Skeletal muscle tissue (tissue), 4 donors: ENCODE measurements around the gene CNTFR. TPM values are rescaled to one million over a fixed set of nuclear protein-coding genes. Genes with fewer than 3 reads are reported as not detected.

Experiments used
- H3K27ac ChIP-seq: one replicate; pipeline ENCODE4 v1.7.0; 2013; ENCODE audit warnings: mild to moderate bottlenecking, low read depth, low read length, inconsistent platforms
- H3K27me3 ChIP-seq, 3 donors: one replicate each; pipeline ENCODE4 v1.7.0; 2013; ENCODE audit warnings: low read length in 3 of 3; ENCODE audit not compliant: control insufficient read depth in 3 of 3, insufficient read depth in 3 of 3
- H3K36me3 ChIP-seq, 3 donors: one replicate each; pipeline ENCODE4 v1.7.0; 2013; ENCODE audit warnings: low read length in 3 of 3; ENCODE audit not compliant: control insufficient read depth in 3 of 3, insufficient read depth in 3 of 3
- H3K4me1 ChIP-seq, 3 donors: one replicate each; pipeline ENCODE4 v1.7.0; 2013; ENCODE audit warnings: low read length in 3 of 3, mild to moderate bottlenecking in 3 of 3; ENCODE audit not compliant: control insufficient read depth in 3 of 3, insufficient read depth in 3 of 3
- H3K4me3 ChIP-seq, 3 donors: one replicate each; pipeline ENCODE4 v1.7.0; 2013; ENCODE audit warnings: low read length in 3 of 3
- H3K9ac ChIP-seq, 3 donors: one replicate each; pipeline ENCODE4 v1.7.0; 2013; ENCODE audit warnings: low read length in 3 of 3, mild to moderate bottlenecking in 3 of 3, moderate library complexity in 2 of 3, low read depth in 1 of 3
- H3K9me3 ChIP-seq, 3 donors: one replicate each; pipeline ENCODE4 v1.7.0; 2013; ENCODE audit warnings: low read length in 3 of 3; ENCODE audit not compliant: control insufficient read depth in 3 of 3
- total RNA-seq: library from RNA; depleted of rRNA; stranded (reverse); fragments of >200 nt; gene quantifications from one replicate; pipeline ENCODE4 v1.2.3, GENCODE V29; 2014
- donor health status: Osteomylitis.

CNTFR gene
- total RNA-seq, 1 donor from 2014 or later, result 3.1 TPM

DNA sequence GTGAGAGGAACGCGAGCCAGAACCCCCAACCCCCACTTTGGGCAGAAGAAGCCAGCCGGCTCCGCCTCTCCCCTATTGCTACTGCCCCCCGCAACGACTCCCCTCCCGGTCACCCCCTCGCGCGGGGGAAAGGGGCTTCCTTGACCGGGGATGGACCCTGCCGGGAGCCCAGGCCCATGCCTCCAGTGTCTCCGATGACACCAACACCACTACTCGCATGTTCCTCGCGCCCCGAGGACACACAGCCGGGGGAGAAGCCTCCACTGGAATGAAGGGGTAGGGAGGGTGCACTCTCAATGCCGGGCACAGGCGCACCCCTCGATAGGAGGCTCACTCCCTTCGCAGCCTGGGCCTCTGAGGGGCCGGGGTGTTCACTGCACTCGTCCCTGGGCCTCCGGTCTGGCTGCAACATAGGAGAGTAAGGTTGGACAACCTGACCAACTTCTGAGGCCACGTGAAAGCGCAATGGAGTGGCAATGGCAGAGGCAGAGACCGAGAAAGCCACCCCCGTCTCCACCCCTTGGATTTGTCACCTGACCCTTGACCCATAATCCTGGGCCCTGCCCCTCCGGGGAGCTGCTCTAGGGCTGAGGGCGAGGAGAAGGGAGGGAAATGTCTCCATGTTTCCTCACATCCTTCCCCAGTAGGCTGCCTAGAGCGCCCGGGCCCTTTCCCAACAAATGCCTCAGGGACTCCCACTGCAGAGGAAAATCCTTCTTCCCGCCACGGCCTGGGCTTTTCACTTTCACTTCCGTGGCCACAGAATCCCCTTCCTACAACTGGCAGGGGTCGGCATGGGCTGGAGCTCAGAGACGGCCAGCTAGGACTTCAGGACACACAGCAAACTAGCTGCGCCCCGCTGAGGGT is 1.1 kb upstream of the CNTFR start:
- H3K4me3 ChIP-seq, result peak overlapping the region; percentile 45 to 78 (median 72)
- H3K4me1 ChIP-seq, result peaks cover 59 to 82% (median 77%) of the 10 kb centered on the region in 3 donors
- H3K9me3 ChIP-seq, result no peaks in the 10 kb centered on the region
- H3K9ac ChIP-seq, result peak overlapping the region in 2 of 3 donors; percentile 62 to 85
- H3K36me3 ChIP-seq, result no peaks in the 10 kb centered on the region
- peak overlapping the region; percentile 57 for H3K27ac ChIP-seq
- H3K27me3 ChIP-seq, result peaks cover 5 to 21% (median 7%) of the 10 kb centered on the region in 3 donors

GRCh38 chr9:34588671-34589635 is 571 bp downstream of the CNTFR start:
- H3K27ac ChIP-seq, result peak overlapping the region; percentile 22
- peak overlapping the region; percentile 72 to 79 (median 75) for H3K4me3 ChIP-seq
- H3K4me1 ChIP-seq, result peaks cover 60 to 86% (median 81%) of the 10 kb centered on the region in 3 donors
- H3K36me3 ChIP-seq, result no peaks in the 10 kb centered on the region
- peak overlapping the region; percentile 50 to 85 (median 59) for H3K9ac ChIP-seq
- no peaks in the 10 kb centered on the region for H3K9me3 ChIP-seq
- peaks cover 5 to 30% (median 7%) of the 10 kb centered on the region in 3 donors for H3K27me3 ChIP-seq

GRCh38 chr9:34587271-34587670 is 2.3 kb downstream of the CNTFR start:
- no peaks in the 10 kb centered on the region for H3K36me3 ChIP-seq
- no peaks in the 10 kb centered on the region for H3K9me3 ChIP-seq
- peaks cover 5 to 28% (median 7%) of the 10 kb centered on the region in 3 donors for H3K27me3 ChIP-seq
- H3K4me1 ChIP-seq, result peaks cover 49 to 78% (median 75%) of the 10 kb centered on the region in 3 donors
- H3K27ac ChIP-seq, result no peak overlapping the region
- no peak overlapping the region for H3K4me3 ChIP-seq
- peak overlapping the region in 1 of 3 donors; percentile 45 for H3K9ac ChIP-seq

GRCh38 chr9:34585946-34586669 is 3.4 kb downstream of the CNTFR start:
- Histone ChIP-seq H3K36me3 (peaks cover 0 to 4% (median 0%) of the 10 kb centered on the region in 3 donors), H3K4me3 (no peak overlapping the region), H3K4me1 (peaks cover 41 to 66% (median 65%) of the 10 kb centered on the region in 3 donors), H3K27ac (no peak overlapping the region), H3K9me3 (no peaks in the 10 kb centered on the region), H3K27me3 (peaks cover 7 to 28% (median 9%) of the 10 kb centered on the region in 3 donors), H3K9ac (no peak overlapping the region)

GRCh38 chr9:34584970-34585369 is 4.6 kb downstream of the CNTFR start:
- Histone ChIP-seq H3K4me1 (peaks cover 34 to 55% (median 55%) of the 10 kb centered on the region in 3 donors), H3K27me3 (peaks cover 7 to 29% (median 13%) of the 10 kb centered on the region in 3 donors), H3K4me3 (no peak overlapping the region)

DNA sequence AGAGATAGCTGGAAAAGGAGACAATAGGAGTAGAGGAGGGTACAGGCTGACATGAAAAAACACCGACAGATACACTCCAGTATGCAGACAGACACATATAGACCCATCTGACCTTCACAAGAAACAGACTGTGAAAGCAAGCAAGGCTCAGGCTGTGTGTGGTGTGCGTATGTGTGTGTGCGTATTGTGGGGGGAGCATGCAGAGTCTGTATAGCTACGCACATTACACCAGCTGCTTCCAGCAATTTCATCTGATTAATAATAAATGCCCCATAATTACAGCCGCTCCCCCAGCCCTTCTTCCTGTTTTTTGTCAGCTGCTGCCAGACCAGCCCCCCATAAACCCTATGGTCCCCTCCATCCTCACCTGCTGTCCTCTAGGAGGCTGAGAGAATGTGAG is 6.7 kb downstream of the CNTFR start:
- Histone ChIP-seq H3K4me1 (peaks cover 27 to 48% (median 42%) of the 10 kb centered on the region in 3 donors), H3K4me3 (no peak overlapping the region), H3K36me3 (peaks cover 0 to 4% (median 0%) of the 10 kb centered on the region in 3 donors), H3K27me3 (peaks cover 7 to 33% (median 10%) of the 10 kb centered on the region in 3 donors), H3K9me3 (no peaks in the 10 kb centered on the region), H3K9ac (no peak overlapping the region), H3K27ac (no peak overlapping the region)

More at GRCh38 chr9:34584970-34585369, 4.6 kb downstream of the CNTFR start:
- no peak overlapping the region for H3K27ac ChIP-seq
- H3K9ac ChIP-seq, result no peak overlapping the region
- H3K36me3 ChIP-seq, result peaks cover 0 to 4% (median 0%) of the 10 kb centered on the region in 3 donors
- no peaks in the 10 kb centered on the region for H3K9me3 ChIP-seq

GRCh38 chr9:34581318-34581717 is 8.2 kb downstream of the CNTFR start:
- no peak overlapping the region for H3K9ac ChIP-seq
- peaks cover 22 to 37% (median 30%) of the 10 kb centered on the region in 3 donors for H3K4me1 ChIP-seq
- H3K27me3 ChIP-seq, result peaks cover 5 to 36% (median 10%) of the 10 kb centered on the region in 3 donors
- no peak overlapping the region for H3K27ac ChIP-seq
- no peak overlapping the region for H3K4me3 ChIP-seq
- peaks cover 0 to 4% (median under 1%) of the 10 kb centered on the region in 3 donors for H3K36me3 ChIP-seq
- H3K9me3 ChIP-seq, result no peaks in the 10 kb centered on the region

DNA sequence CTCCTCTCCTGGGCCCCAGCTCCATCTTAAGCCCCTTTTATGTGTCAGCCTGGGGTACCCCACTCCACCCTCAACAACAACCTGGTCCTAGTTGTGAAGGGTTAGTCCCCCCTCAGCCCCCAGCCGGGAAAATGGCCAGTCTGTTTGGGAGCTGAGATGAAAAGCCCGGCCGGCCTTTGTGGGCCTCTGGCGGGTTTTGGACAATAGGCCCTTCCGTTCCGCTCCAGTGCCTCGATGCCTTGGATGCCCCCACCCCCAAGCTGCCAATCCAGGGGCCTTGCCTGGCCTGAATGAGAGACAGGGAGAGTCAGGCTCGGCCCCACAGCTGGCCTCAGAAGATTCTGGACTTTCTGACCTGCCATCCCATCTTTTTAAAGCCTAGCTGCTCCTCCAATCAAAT is 9.2 kb downstream of the CNTFR start:
- no peak overlapping the region for H3K9ac ChIP-seq
- H3K4me3 ChIP-seq, result no peak overlapping the region
- peaks cover 0 to 31% (median 10%) of the 10 kb centered on the region in 3 donors for H3K27me3 ChIP-seq
- H3K9me3 ChIP-seq, result no peaks in the 10 kb centered on the region
- no peak overlapping the region for H3K27ac ChIP-seq
- H3K36me3 ChIP-seq, result peaks cover 0 to 4% (median 2%) of the 10 kb centered on the region in 3 donors
- peaks cover 16 to 29% (median 24%) of the 10 kb centered on the region in 3 donors for H3K4me1 ChIP-seq

- no peaks in the 10 kb centered on the region for H3K9me3 ChIP-seq
- peaks cover 0 to 25% (median 10%) of the 10 kb centered on the region in 3 donors for H3K27me3 ChIP-seq
- H3K27ac ChIP-seq, result no peak overlapping the region
- peaks cover 0 to 4% (median 2%) of the 10 kb centered on the region in 3 donors for H3K36me3 ChIP-seq
- H3K4me3 ChIP-seq, result no peak overlapping the region
- H3K9ac ChIP-seq, result peak overlapping the region in 1 of 3 donors; percentile 21
- H3K4me1 ChIP-seq, result peaks cover 10 to 24% (median 18%) of the 10 kb centered on the region in 3 donors
These were observed 9.7 kb downstream of the CNTFR start for GRCh38 chr9:34579808-34580163.
